GM08714 (cell line): ENCODE data around the gene KLKB1.

Experiments used
- H3K4me3 ChIP-seq: fragments of 200-500 bp; sonication (Bioruptor generic); 2 replicates; pipeline ENCODE4 v1.5.1; 2014; ENCODE audit warnings: mild to moderate bottlenecking, low read length, inconsistent platforms
- ZNF274 ChIP-seq: IDR thresholded peaks from 2 replicates; pipeline ENCODE4 v1.6.1; 2012; ENCODE audit warnings: mild to moderate bottlenecking, low read depth, low read length

Gene KLKB1

GRCh38 chr4:186300659-186301390 is 73.5 kb downstream of the KLKB1 start:
- no peak for TF ChIP-seq ZNF274
- H3K4me3 ChIP-seq = no peak overlapping the region

- no peak for TF ChIP-seq ZNF274
- no peak overlapping the region for H3K4me3 ChIP-seq
These were observed 76.9 kb downstream of the KLKB1 start for GRCh38 chr4:186304216-186304615.

- TF ChIP-seq ZNF274 = no peak
- no peak overlapping the region for H3K4me3 ChIP-seq
These were observed 77.7 kb downstream of the KLKB1 start for GRCh38 chr4:186304866-186305505.

DNA sequence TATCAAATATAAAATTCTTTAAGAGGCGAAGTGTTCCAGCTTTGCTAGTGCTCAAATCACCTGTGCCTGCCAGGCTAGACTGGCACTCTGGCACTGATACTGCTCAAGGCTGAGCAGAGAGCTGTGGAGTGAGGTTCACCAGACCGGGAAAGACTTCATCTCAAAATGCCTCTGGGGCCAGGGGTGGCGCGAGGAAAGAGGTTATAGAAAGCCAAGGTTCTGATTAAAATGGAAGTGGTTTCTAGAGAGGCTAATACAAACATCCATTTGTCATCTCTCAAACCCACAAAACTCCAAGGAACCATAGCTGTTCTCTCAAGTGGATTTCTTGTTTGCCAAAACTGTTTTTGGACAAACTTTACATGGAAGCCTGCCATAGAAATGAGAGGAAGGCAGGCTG is 80.2 kb downstream of the KLKB1 start:
- no peak overlapping the region for H3K4me3 ChIP-seq
- no peak for TF ChIP-seq ZNF274

DNA sequence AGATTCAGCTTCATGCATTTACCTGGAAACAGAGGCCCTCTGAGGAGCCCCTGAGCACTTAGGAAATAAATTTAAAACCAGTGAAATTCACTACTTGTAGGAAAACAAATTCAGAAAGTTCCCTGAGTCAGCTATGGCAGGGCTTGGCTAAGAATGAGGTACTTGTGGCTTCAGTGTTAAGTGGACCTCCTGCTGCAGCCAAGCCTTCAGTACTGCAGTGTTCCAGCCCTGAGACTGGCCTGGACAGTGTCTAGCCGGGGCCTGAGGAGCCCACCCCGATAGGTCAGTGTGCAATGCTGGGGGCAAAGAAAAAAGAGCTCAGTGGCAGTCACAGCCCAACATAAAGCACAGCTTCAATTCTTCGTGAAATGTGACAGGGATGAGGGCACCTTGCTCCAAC is 80.6 kb downstream of the KLKB1 start:
- TF ChIP-seq ZNF274 = no peak

More for the DNA sequence above, 80.6 kb downstream of the KLKB1 start:
- H3K4me3 ChIP-seq = no peak overlapping the region
